ENCODE data around the gene DHX40.

- TF ChIP-seq EP300 (IDR thresholded peaks at IDR 0.05) = no peak
- no peak for TF ChIP-seq CTCF (IDR thresholded peaks at IDR 0.05)
Measured at GRCh38 chr17:59600169-59600568, 34.8 kb downstream of the DHX40 start.
